Endothelial cell (in vitro differentiated cells): Measurements from ENCODE around the gene HELLS. TPM values are rescaled to one million over a fixed set of nuclear protein-coding genes. Genes with fewer than 3 reads are reported as not detected.

ENCODE experiments used
- DNase-seq: peaks from one replicate; pipeline ENCODE4 v3.0.0; 2021; ENCODE audit warnings: low spot score
- H3K27ac Mint-ChIP-seq: one replicate; pipeline ENCODE4 v1.8.0; 2021; ENCODE audit warnings: mixed read lengths, inconsistent platforms; ENCODE audit not compliant: unreplicated experiment
- H3K27me3 Mint-ChIP-seq: one replicate; pipeline ENCODE4 v1.8.0; 2021; ENCODE audit warnings: mild to moderate bottlenecking, moderate library complexity, mixed read lengths, inconsistent platforms; ENCODE audit not compliant: unreplicated experiment
- H3K36me3 Mint-ChIP-seq: one replicate; pipeline ENCODE4 v1.8.0; 2021; ENCODE audit warnings: mild to moderate bottlenecking, low read depth, mixed read lengths, inconsistent platforms; ENCODE audit not compliant: unreplicated experiment
- H3K4me1 Mint-ChIP-seq: one replicate; pipeline ENCODE4 v1.8.0; 2021; ENCODE audit warnings: mild to moderate bottlenecking, mixed read lengths, inconsistent platforms; ENCODE audit not compliant: unreplicated experiment
- H3K4me3 Mint-ChIP-seq: one replicate; pipeline ENCODE4 v1.8.0; 2021; ENCODE audit warnings: mild to moderate bottlenecking, mixed read lengths, inconsistent platforms; ENCODE audit not compliant: unreplicated experiment
- H3K9me3 Mint-ChIP-seq: one replicate; pipeline ENCODE4 v1.8.0; 2021; ENCODE audit warnings: mixed read lengths, inconsistent platforms; ENCODE audit not compliant: unreplicated experiment
- CTCF ChIP-seq: fragments of 200-600 bp; sonication (generic); IDR thresholded peaks from one replicate; pipeline ENCODE4 v1.5.0; 2021; ENCODE audit warnings: antibody characterized with exemption; ENCODE audit not compliant: unreplicated experiment
- total RNA-seq: library from RNA; stranded (reverse); fragmentation: NEBNext Ultra II Directional; extraction: Animal tissue kit (Norgen Biotek cat#: 25700); gene quantifications from one replicate; pipeline ENCODE4 v1.2.1, GENCODE V29; 2021; ENCODE audit not compliant: unreplicated experiment

Gene HELLS
- total RNA-seq, 1 donor from 2014 or later = 58.8 TPM

GRCh38 chr10:94645285-94645684, 99.7 kb downstream of the HELLS start:
- no peaks in the 10 kb centered on the region for H3K36me3 Mint-ChIP-seq
- no peak overlapping the region for H3K27ac Mint-ChIP-seq
- DNase-seq = no peak
- H3K9me3 Mint-ChIP-seq = no peaks in the 10 kb centered on the region
- no peak for TF ChIP-seq CTCF
- no peaks in the 10 kb centered on the region for H3K4me1 Mint-ChIP-seq
- no peak overlapping the region for H3K4me3 Mint-ChIP-seq
- H3K27me3 Mint-ChIP-seq = no peaks in the 10 kb centered on the region

Other genes with a start within 250 kb of the HELLS start
- gene NOC3L, start 182.8 kb upstream of the HELLS start, total RNA-seq = 9.3 TPM
- 9.3 TPM for gene TBC1D12, start 143.2 kb upstream of the HELLS start, total RNA-seq
- not detected for gene CYP2C18, start 137.9 kb downstream of the HELLS start, total RNA-seq
- gene CYP2C19, start 216.9 kb downstream of the HELLS start, total RNA-seq = not detected